ENCODE results near the gene PARP8.

The PARP8 gene

GRCh38 chr5:50863534-50864170 lies 197.2 kb downstream of the PARP8 start:
- no peak for DNase-seq

- no peak for DNase-seq
Observed at GRCh38 chr5:50864466-50864865, 198.0 kb downstream of the PARP8 start.

GRCh38 chr5:50866415-50866814 lies 200.0 kb downstream of the PARP8 start:
- no peak for DNase-seq

- no peak for DNase-seq
Observed at GRCh38 chr5:50867140-50867539, 200.7 kb downstream of the PARP8 start.

GRCh38 chr5:50873595-50874277 lies 207.3 kb downstream of the PARP8 start:
- no peak for DNase-seq

GRCh38 chr5:50874306-50875001 lies 208.0 kb downstream of the PARP8 start:
- DNase-seq, result no peak

GRCh38 chr5:50875002-50875344 lies 208.5 kb downstream of the PARP8 start:
- DNase-seq, result no peak

GRCh38 chr5:50878470-50878869 lies 212.0 kb downstream of the PARP8 start:
- DNase-seq, result no peak

- no peak for DNase-seq
Observed at GRCh38 chr5:50881407-50881806, 215.0 kb downstream of the PARP8 start.

- DNase-seq, result no peak
Observed at GRCh38 chr5:50886657-50887345, 220.4 kb downstream of the PARP8 start.

GRCh38 chr5:50887889-50888633 lies 221.6 kb downstream of the PARP8 start:
- DNase-seq, result no peak

- DNase-seq, result no peak
Observed at GRCh38 chr5:50888751-50889150, 222.3 kb downstream of the PARP8 start.

GRCh38 chr5:50889790-50890189 lies 223.4 kb downstream of the PARP8 start:
- peak; percentile 20 for DNase-seq

Measured in NCI-H2227 treated with DMSO at 0.1 percent for 48 hours (cell line).